Prostate gland (tissue), 2 donors: ENCODE results near the gene NCOA7.

ENCODE experiments used
- POLR2A ChIP-seq: fragments of 450-650 bp; IDR thresholded peaks from one replicate; pipeline ENCODE4 v1.6.1; 2016; ENCODE audit warnings: antibody characterized with exemption, mild to moderate bottlenecking
- POLR2AphosphoS5 ChIP-seq: sonication (generic); formaldehyde crosslinking; IDR thresholded peaks from one replicate; pipeline ENCODE4 v1.6.1; 2017; ENCODE audit warnings: antibody characterized with exemption
- TF ChIP-seq, protein P1 (sequence below), 4 experiments: fragments of 200-600 bp in 2 of 4; fragments of 450-650 bp in 2 of 4; sonication (generic) in 2 of 4; IDR thresholded peaks; 1 replicate in 3 of 4; 2 replicates in 1 of 4; pipeline ENCODE4 v1.5.1; 2016 to 2019; ENCODE audit warnings: antibody characterized with exemption in 4 of 4, mild to moderate bottlenecking in 2 of 4, moderate library complexity in 2 of 4

DNA sequence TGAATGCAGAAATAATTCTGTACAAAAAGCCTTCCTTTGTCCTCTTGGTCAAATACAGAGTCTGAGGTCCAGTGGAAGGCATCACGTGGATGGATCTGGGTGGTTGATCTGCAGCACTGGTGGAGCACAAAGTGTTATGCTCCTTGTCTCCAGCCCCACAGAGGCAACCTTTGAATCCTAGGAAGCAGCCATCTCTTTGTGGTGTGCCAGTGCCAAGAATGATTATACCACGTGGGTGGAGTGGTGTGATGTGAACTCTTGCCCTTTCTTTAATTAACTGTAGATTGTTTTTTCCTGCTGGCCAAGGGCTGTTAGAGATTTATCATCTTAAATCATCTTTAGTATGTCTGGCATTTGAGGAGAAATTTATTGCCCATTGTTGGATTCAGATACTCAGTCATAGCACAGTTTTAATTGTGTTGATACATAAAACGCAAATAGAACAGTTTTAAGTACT, 31.1 kb downstream of the NCOA7 start:
- TF ChIP-seq, protein P1, sequence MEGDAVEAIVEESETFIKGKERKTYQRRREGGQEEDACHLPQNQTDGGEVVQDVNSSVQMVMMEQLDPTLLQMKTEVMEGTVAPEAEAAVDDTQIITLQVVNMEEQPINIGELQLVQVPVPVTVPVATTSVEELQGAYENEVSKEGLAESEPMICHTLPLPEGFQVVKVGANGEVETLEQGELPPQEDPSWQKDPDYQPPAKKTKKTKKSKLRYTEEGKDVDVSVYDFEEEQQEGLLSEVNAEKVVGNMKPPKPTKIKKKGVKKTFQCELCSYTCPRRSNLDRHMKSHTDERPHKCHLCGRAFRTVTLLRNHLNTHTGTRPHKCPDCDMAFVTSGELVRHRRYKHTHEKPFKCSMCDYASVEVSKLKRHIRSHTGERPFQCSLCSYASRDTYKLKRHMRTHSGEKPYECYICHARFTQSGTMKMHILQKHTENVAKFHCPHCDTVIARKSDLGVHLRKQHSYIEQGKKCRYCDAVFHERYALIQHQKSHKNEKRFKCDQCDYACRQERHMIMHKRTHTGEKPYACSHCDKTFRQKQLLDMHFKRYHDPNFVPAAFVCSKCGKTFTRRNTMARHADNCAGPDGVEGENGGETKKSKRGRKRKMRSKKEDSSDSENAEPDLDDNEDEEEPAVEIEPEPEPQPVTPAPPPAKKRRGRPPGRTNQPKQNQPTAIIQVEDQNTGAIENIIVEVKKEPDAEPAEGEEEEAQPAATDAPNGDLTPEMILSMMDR (IDR thresholded peaks at IDR 0.05): no peak
- no peak for TF ChIP-seq POLR2A
- no peak for TF ChIP-seq POLR2AphosphoS5
